Body of pancreas (tissue), 4 donors: ENCODE data around the gene C1QTNF12.

Experiments used
- POLR2A ChIP-seq, 3 donors: fragments of 450-650 bp; IDR thresholded peaks; one replicate each; pipeline ENCODE4 v1.6.1; 2016; ENCODE audit warnings: antibody characterized with exemption in 3 of 3, mild to moderate bottlenecking in 2 of 3
- TF ChIP-seq, protein P1 (sequence below), 7 experiments: fragments of 450-650 bp in 4 of 7; fragments of 200-600 bp in 3 of 7; sonication (generic) in 3 of 7; IDR thresholded peaks; one replicate each; pipeline ENCODE4 v1.5.1; 2016 to 2019; ENCODE audit warnings: antibody characterized with exemption in 7 of 7

DNA sequence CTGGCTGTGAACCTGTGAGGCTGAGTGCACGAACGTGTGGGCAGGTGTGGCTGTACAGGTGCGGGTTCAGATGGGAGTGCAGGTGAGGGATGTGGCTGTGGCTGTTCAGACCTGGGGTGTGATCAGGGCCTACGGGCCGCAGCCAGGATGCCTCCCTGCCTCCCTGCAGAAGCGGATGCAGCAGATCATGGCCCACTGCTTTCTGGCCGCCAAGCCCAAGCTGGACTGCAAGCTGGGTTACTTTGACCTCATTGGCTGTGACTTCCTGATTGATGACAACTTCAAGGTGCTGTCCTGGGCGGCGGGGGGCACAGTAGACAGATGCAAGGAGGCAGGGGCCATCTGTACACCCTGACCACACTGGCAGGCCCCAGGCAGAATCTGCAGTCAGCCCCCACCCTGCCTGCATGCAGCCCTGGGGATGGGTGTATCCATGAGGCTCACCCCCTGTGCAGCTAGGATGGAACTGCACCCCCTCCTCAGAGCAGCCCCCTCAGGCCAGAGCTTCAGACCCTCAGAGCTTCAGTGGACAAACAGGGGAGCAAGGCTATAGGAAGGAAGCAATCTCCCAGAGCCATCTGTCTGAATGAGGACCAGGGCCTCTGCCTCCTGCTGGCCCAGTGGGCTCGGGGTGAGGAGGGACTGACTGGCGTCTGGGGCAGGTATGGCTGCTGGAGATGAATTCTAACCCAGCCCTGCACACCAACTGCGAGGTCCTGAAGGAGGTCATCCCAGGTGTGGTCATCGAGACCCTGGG lies 49.9 kb downstream of the C1QTNF12 start:
- TF ChIP-seq, protein P1, sequence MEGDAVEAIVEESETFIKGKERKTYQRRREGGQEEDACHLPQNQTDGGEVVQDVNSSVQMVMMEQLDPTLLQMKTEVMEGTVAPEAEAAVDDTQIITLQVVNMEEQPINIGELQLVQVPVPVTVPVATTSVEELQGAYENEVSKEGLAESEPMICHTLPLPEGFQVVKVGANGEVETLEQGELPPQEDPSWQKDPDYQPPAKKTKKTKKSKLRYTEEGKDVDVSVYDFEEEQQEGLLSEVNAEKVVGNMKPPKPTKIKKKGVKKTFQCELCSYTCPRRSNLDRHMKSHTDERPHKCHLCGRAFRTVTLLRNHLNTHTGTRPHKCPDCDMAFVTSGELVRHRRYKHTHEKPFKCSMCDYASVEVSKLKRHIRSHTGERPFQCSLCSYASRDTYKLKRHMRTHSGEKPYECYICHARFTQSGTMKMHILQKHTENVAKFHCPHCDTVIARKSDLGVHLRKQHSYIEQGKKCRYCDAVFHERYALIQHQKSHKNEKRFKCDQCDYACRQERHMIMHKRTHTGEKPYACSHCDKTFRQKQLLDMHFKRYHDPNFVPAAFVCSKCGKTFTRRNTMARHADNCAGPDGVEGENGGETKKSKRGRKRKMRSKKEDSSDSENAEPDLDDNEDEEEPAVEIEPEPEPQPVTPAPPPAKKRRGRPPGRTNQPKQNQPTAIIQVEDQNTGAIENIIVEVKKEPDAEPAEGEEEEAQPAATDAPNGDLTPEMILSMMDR (IDR thresholded peaks at IDR 0.05), result no peak
- no peak for TF ChIP-seq POLR2A (IDR thresholded peaks at IDR 0.05)
